ENCODE measurements around the gene VEPH1. TPM values are rescaled to one million over a fixed set of nuclear protein-coding genes. Genes with fewer than 3 reads are reported as not detected.

The VEPH1 gene
- total RNA-seq, 1 experiment from 2014 or later, result 0.51 TPM

- BruUV-seq (replicated peaks), result no TSS peak
- Histone ChIP-seq H3K4me3 (ENCODE audit: low read depth in 2 of 2, low read length in 2 of 2) (no peak overlapping the region), H3K36me3 (ENCODE audit: control insufficient read depth, insufficient read depth, low read length) (no peaks in the 10 kb centered on the region), H3K9me3 (ENCODE audit: control insufficient read depth, insufficient read depth, low read depth, low read length) (no peaks in the 10 kb centered on the region), H3K27me3 (ENCODE audit: control insufficient read depth, insufficient read depth, low read length) (peaks cover 19% of the 10 kb centered on the region), H3K4me1 (ENCODE audit: control insufficient read depth, insufficient read depth, low read length) (peaks cover 11% of the 10 kb centered on the region), H3K27ac (ENCODE audit: low read length) (no peak overlapping the region)
- CTCF ChIA-PET, result no interaction called here
- no peak for TF ChIP-seq TCF7L2 (IDR thresholded peaks at IDR 0.05; ENCODE audit: low read depth, low read length)
- no peak for TF ChIP-seq SIN3A (IDR thresholded peaks at IDR 0.05; ENCODE audit: borderline replicate concordance, insufficient read depth, low read depth, low read length)
- TF ChIP-seq REST (IDR thresholded peaks at IDR 0.05; ENCODE audit: insufficient read depth in 1 of 2, low read depth in 2 of 2, low read length in 1 of 2), result no peak
- no peak for TF ChIP-seq POLR2AphosphoS5 (IDR thresholded peaks at IDR 0.05; ENCODE audit: low read depth, low read length)
- no peak for TF ChIP-seq CTCF (IDR thresholded peaks at IDR 0.05)
- ATAC-seq, result no peak
- intact Hi-C loops (cut with micrococcal nuclease; ENCODE audit: unreplicated experiment), result no loop called here
- no peak for DNase-seq (ENCODE audit: low read depth, low spot score)
- in situ Hi-C loops (cut with HindIII; ENCODE audit: low pct_unique_long_range_greater_than_20kb, low sequenced_read_pairs), result no loop called here
- POLR2A ChIA-PET, result no interaction called here
Observed at GRCh38 chr3:157501863-157502262, 1.4 kb downstream of the VEPH1 start.

GRCh38 chr3:157500232-157500631, 3.0 kb downstream of the VEPH1 start:
- peaks cover 19% of the 10 kb centered on the region for H3K27me3 ChIP-seq (ENCODE audit: control insufficient read depth, insufficient read depth, low read length)

More at GRCh38 chr3:157500232-157500631, 3.0 kb downstream of the VEPH1 start:
- ChIA-PET POLR2A (no interaction called here), CTCF (interaction anchor here (0.6 to 0.7 kb wide), 2 partner anchors 184 to 353 kb away, joined by 3 to 4 read pairs; no protein-coding TSS in a partner anchor)
- TF ChIP-seq REST (IDR thresholded peaks at IDR 0.05; ENCODE audit: insufficient read depth in 1 of 2, low read depth in 2 of 2, low read length in 1 of 2) (no peak), TCF7L2 (IDR thresholded peaks at IDR 0.05; ENCODE audit: low read depth, low read length) (no peak), SIN3A (IDR thresholded peaks at IDR 0.05; ENCODE audit: borderline replicate concordance, insufficient read depth, low read depth, low read length) (no peak), POLR2AphosphoS5 (IDR thresholded peaks at IDR 0.05; ENCODE audit: low read depth, low read length) (no peak), CTCF (IDR thresholded peaks at IDR 0.05) (no peak)
- BruUV-seq (replicated peaks), result no TSS peak
- DNase-seq (ENCODE audit: low read depth, low spot score), result no peak
- H3K36me3 ChIP-seq (ENCODE audit: control insufficient read depth, insufficient read depth, low read length), result no peaks in the 10 kb centered on the region
- H3K27ac ChIP-seq (ENCODE audit: low read length), result no peak overlapping the region
- H3K4me3 ChIP-seq (ENCODE audit: low read depth in 2 of 2, low read length in 2 of 2), result no peak overlapping the region; a peak in 1 of 4 replicates
- in situ Hi-C loops (cut with HindIII; ENCODE audit: low pct_unique_long_range_greater_than_20kb, low sequenced_read_pairs) (no loop called here), intact Hi-C loops (cut with micrococcal nuclease; ENCODE audit: unreplicated experiment) (no loop called here)
- peaks cover 11% of the 10 kb centered on the region for H3K4me1 ChIP-seq (ENCODE audit: control insufficient read depth, insufficient read depth, low read length)
- no peak for ATAC-seq
- H3K9me3 ChIP-seq (ENCODE audit: control insufficient read depth, insufficient read depth, low read depth, low read length), result no peaks in the 10 kb centered on the region
